HG02870 (cell line): Measurements from ENCODE around the gene SLC39A11.
"Not testable (repeated sequence)": the region's sequence is repeated elsewhere in the genome, so short reads cannot be mapped to it uniquely, and the experiment has no call there.

Experiments
- ATAC-seq: cut with Tn5 transposase; IDR thresholded peaks from one replicate; pipeline ENCODE4 v1.9.1; 2021; ENCODE audit warnings: mild to moderate bottlenecking, moderate library complexity; ENCODE audit not compliant: unreplicated experiment

SLC39A11 gene

DNA sequence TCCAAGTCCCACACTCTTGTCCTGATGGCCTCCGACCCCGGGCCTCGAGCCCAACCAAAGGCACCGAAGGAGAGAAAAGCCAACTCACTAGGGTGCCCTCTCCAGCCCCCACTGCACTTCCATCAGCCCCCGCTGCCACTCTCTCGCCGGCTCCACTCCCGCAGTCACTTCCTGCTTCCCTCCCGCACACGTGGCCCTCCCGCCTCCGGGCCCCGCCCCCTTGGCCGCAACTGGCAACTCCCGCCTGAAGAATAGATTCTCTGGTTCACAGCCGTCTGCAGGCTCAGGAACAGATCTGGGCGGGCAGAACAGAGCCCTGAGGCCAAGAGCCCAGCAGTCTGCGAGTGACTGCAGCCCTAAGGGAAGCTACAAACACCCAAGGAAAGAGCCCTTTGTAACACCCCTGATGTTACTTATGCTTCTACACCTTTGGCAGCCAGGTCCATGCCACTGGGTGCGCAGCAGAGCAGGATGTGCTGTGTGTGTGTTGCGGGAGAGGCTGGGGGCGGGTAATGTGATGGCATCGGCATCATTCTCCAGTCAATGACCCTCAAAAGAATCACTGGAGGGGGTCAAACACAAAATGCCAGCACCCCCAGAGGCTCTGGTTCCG lies at the start of gene SLC39A11:
SLC39A11 (minus strand) TSS at position 166 of the 613 bp plus-strand sequence. CDS start 3,924 bp downstream, outside the sequence.
- peak; percentile 98 for ATAC-seq

GRCh38 chr17:73141411-73141810 lies 48.9 kb upstream of the SLC39A11 start:
- ATAC-seq: no peak

DNA sequence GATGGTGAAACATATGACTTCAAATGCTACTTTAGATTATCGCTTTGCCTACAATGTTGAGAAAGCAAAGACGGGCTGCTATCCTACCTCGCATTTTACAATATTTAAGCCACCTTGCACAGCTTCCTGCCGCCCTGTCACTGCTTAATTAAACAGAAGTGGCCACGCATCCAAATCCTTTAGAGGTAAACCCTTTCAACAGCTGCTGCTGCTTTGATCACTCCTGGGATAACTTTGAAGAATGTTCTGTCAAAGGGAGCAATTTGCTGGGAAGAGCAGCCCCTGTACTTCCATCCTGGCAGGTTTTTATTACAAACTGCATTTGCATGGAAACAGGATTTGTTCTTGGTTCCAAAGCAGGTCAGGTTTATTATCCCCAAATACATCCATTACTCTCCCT lies 48.1 kb upstream of the SLC39A11 start:
- ATAC-seq: no peak

GRCh38 chr17:73139296-73139695 lies 46.8 kb upstream of the SLC39A11 start:
- ATAC-seq: no peak

- ATAC-seq: no peak
These were observed 46.2 kb upstream of the SLC39A11 start for GRCh38 chr17:73138541-73139138.

DNA sequence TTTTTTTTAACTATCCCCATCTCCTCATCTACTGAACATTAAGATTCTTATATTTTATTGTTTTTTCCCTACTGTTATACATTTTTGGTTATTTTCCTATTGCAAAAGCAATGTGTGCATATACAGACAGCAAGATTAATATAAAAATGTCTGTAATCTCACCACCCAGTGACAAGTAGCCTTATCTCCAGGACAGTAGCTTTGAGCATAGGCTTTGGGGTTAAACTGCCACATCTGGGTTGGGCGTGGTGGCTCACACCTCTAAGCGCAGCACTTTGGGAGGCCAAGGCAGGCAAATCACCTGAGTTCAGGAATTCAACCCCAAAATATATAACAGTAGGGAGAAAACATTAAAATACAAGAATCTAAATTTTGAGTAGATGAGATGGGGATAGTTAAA lies 44.9 kb upstream of the SLC39A11 start:
- no peak for ATAC-seq

DNA sequence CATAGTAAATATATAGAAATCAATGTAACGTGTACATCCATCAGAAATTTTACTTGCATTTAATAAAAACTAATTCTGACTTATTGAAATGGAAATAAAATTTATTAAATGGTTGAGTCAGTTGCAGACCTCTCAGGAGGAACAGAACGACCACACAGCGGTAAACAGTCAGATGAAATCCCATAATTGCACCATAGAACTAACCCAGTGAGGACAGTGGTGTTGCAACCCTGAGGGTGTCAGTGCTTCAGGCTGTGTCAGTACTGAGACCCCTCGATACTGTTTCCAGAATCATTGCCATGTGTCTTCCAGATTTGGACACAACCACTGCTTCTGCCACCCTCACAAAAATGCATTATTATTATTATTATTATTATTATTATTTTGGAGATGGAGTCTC lies 43.3 kb upstream of the SLC39A11 start:
- ATAC-seq: no peak

DNA sequence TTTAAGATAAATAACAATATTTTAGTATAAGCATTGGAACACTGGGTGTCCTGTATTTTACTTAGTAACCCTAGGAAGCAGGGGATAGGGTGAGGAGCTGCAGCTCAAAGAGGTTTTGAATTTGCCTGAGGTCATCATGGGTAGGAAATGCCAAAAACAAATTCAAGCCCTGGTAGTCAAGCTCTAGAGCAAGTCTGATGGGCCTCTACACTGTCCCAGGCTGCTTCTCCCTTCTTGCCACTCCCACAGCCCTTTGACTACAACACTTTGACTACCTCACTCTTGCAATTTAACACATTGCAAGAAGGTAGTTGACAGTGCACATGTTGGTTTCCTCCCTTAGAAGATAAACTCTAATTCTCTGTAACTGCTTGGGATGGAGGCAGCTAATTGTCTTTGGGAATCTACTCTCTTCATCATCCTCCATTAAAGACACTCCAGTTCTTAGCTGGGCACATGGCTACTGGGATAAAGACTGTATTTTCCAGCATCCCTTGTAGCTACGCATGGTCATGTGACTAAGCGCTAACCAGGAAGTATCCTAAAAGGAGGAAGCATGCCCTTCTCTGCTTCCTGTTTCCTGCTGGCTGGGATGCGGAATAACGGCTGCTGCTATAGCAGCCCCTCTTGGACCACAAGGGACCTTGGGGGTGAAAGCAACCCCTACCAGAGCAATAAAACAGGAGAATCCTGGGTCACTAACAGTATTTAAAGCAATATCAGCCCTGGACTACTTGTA lies 41.6 kb upstream of the SLC39A11 start:
- ATAC-seq: no peak

- ATAC-seq: no peak
These were observed 39.6 kb upstream of the SLC39A11 start for GRCh38 chr17:73132085-73132492.

DNA sequence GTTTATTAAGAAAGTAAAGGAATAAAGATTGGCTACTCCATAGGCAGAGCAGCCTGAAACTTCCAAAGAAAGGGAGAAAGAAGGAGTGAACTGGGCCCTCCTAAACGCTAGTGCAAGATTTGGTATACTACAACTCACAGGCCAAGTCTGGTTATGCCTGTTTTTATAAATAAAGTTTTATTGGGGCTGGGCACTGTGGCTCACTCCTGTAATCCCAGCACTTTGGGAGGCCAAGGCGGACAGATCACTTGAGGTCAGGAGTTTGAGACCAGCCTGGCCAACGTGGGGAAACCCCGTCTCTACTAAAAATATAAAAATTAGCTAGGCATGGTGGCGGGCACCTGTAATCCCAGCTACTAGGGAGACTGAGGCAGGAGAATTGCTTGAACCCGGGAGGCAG lies 39.0 kb upstream of the SLC39A11 start:
- not testable (repeated sequence) for ATAC-seq

GRCh38 chr17:73130977-73131376 lies 38.5 kb upstream of the SLC39A11 start:
- no peak for ATAC-seq

DNA sequence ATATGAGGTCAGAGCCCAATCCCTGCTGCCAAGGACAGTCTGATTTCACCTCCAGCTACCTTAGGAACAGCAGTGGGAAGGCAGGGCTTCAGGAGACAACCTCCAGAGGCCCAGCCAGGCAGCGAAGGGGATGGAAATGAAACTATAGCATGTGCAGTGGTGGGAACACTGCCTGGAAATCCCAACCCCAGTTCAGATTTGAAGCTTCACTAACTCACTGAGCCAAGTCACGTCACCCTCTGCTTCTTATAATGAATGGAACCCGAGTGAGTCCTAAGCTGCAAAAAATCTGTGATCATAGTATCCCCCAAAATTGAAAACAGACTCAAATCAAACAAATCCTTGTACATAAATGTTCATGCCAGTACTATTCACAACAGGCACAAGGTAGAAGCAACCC lies 36.0 kb upstream of the SLC39A11 start:
- ATAC-seq: no peak

- ATAC-seq: no peak
These were observed 34.4 kb upstream of the SLC39A11 start for GRCh38 chr17:73126716-73127473.

- ATAC-seq: no peak
These were observed 31.3 kb upstream of the SLC39A11 start for GRCh38 chr17:73123606-73124320.

DNA sequence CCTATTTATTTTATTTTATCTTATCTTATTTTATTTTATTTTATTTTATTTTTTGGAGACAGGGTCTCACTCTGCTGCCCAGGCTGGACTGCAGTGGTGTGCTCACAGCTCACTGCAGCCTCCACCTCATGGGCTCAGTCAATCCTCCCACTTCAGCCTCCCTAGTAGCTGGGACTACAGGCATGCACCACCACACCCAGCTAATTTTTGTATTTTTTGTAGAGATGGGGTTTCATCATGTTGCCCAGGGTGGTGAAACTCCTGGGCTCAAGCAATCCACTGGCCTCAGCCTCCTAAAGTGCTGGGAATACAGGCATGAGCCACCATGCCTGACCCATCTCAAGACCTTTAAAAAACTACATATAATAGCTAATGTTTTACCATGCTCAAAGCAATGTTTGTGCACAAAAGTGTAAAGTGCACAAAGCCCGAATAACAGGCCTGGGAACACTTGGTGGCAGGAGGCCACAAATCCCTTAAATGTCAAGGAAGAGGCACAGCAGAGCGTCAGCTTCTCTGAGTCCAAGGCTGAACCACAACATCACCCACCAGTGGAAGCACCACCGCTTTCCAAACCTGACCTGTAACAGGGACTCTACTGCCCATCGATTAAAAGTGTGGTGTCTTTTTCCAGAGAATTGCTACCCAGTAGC lies 30.6 kb upstream of the SLC39A11 start:
- no peak for ATAC-seq

- ATAC-seq: no peak
These were observed 29.0 kb upstream of the SLC39A11 start for GRCh38 chr17:73121506-73121905.

DNA sequence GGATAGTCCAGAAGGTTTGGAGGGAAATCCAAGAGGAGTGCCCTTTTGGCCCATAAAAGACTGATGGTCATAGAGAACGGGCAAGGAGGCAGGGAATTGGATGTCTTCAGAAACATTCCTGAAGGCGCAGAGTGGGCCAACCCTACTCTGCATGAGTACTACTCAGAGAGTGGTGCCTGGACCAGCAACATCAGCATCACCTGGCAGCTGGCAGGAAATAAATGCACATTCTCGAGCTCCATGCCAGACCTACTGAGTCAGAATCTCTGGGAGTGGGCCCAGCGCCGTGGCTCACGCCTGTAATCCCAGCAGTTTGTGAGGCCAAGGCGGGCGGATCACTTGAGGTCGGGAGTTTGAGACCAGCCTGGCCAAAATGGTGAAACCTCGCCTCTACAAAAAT lies 27.1 kb upstream of the SLC39A11 start:
- no peak for ATAC-seq

GRCh38 chr17:73118951-73119391 lies 26.5 kb upstream of the SLC39A11 start:
- no peak for ATAC-seq

DNA sequence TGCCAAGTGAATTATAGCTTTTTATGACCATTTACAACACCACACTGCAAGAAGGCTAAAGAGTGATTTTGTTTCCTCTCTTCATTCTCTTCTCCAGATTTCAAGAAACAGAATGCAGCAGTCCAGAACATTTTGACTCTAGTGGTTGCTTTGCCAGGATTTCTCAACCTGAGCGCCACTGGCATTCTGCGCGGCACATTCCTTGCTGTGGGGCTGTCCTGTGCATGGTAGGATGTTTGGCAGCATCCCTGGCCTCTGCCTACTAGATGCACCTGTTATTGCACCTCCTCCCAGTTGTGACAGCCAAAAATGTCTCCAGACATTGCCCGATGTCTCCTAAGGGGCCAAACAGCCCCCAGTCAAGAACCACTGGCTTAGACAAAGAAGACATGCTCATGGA lies 25.7 kb upstream of the SLC39A11 start:
- ATAC-seq: no peak

DNA sequence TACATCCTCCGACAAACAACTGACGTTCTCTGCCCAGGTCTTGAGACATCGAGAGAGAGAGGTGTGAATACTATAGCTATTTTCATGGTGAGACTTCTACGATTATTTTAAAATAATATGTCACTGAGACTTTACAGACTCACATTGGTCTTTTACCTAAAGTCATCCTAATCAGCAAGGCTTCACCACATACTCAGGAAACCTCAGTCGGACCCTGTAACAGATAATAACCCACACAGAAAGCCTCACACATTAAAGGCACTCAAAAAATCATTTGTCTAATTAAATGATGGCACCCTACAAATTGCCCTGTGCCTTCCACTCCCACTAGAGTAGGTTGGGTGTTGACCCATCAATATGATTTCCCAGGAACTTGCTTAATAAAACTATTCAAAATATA lies 19.8 kb upstream of the SLC39A11 start:
- no peak for ATAC-seq
